Ovary (tissue), 9 donors: ENCODE data around the gene R3HDM2. TPM values are rescaled to one million over a fixed set of nuclear protein-coding genes. Genes with fewer than 3 reads are reported as not detected.
"Not testable (repeated sequence)": the region's sequence is repeated elsewhere in the genome, so short reads cannot be mapped to it uniquely, and the experiment has no call there.

ENCODE experiments used
- DNase-seq, 5 donors: peaks; one replicate each; pipeline ENCODE4 v3.0.0-alpha.2; 2019 to 2020
- H3K27ac ChIP-seq, 2 donors: fragments of 200-600 bp; one replicate each; pipeline versions ENCODE4 v1.5.1 to v1.8.0; 2019 to 2022
- H3K27me3 ChIP-seq: fragments of 200-600 bp; one replicate; pipeline ENCODE4 v1.8.0; 2022
- H3K36me3 ChIP-seq: fragments of 200-600 bp; sonication (generic); one replicate; pipeline ENCODE4 v1.5.1; 2019
- H3K4me1 ChIP-seq: one replicate; pipeline ENCODE4 v1.8.1; 2013; ENCODE audit warnings: mild to moderate bottlenecking, moderate library complexity; ENCODE audit not compliant: insufficient read depth
- H3K4me3 ChIP-seq: fragments of 200-600 bp; sonication (generic); one replicate; pipeline ENCODE4 v1.5.1; 2017
- H3K9me3 ChIP-seq, 2 donors: fragments of 200-600 bp in 1 of 2; sonication (generic) in 1 of 2; one replicate each; pipeline versions ENCODE4 v1.5.1 to v1.8.1; 2013 to 2019; ENCODE audit warnings: mild to moderate bottlenecking in 1 of 2, moderate library complexity in 1 of 2
- CTCF ChIP-seq, 3 donors: fragments of 450-650 bp in 2 of 3; fragments of 200-600 bp in 1 of 3; IDR thresholded peaks; one replicate each; pipeline versions ENCODE4 v1.5.1 to v1.8.0; 2016 to 2022; ENCODE audit warnings: antibody characterized with exemption in 3 of 3, mild to moderate bottlenecking in 1 of 3
- EP300 ChIP-seq: sonication (generic); formaldehyde crosslinking; IDR thresholded peaks from one replicate; pipeline ENCODE4 v1.6.1; 2017; ENCODE audit warnings: antibody characterized with exemption
- POLR2A ChIP-seq: fragments of 450-650 bp; IDR thresholded peaks from one replicate; pipeline ENCODE4 v1.6.1; 2017; ENCODE audit warnings: antibody characterized with exemption, mild to moderate bottlenecking, moderate library complexity
- WGBS, 3 donors: extraction: QIAGEN DNeasy Blood & Tissue Kit in 1 of 3; methylation state at CpG; one replicate each; pipeline versions ENCODE4 v1.1.5 to v1.1.7; 2013 to 2017; 5-methylcytosine and 5-hydroxymethylcytosine counted together
- intact Hi-C, 4 donors: fragments of 100-400 bp; cut with DNase I; formaldehyde crosslinking; loops; one replicate each; pipeline versions ENCODE4 v1.11.0 to v1.15.1; 2022 to 2023
- polyA plus RNA-seq, 2 donors: library from polyadenylated mRNA; stranded (reverse); fragments of 200-250 nt in 1 of 2; fragments of 350-450 nt in 1 of 2; fragmentation: Illumina TruSeq in 1 of 2; extraction: RNeasy Lipid Tissue Mini Kit (QIAGEN cat#74804) in 1 of 2; gene quantifications; one replicate each; pipeline ENCODE4 v1.2.3, GENCODE V29; 2013 to 2014
- total RNA-seq, 7 donors: library from RNA; depleted of rRNA in 2 of 7; stranded (reverse); fragments of >200 nt in 2 of 7; fragmentation: NEBNext Ultra II Directional in 3 of 7; extraction: Animal tissue kit (Norgen Biotek cat#: 25700) in 3 of 7; gene quantifications; one replicate each; pipeline versions ENCODE4 v1.1.0 to v1.2.4, GENCODE V29; 2016 to 2023
- donor health status: DM: no; HTN: no; CAD: no; lungs with moderate emphysema.
- donor health status: DM: no; HTN: no; CAD: no.
- donor health status: Bipolar disorder and iron deficiency.
- donor health status: DM: yes; HTN: yes; CAD: no.
- donor health status: DM: no; HTN: no; CAD: no.
- donor health status: DM: yes; HTN: yes; CAD: no.

The R3HDM2 gene
- total and polyA plus RNA-seq, 9 donors: 24.3 to 81.4 (median 65.6) TPM

DNA sequence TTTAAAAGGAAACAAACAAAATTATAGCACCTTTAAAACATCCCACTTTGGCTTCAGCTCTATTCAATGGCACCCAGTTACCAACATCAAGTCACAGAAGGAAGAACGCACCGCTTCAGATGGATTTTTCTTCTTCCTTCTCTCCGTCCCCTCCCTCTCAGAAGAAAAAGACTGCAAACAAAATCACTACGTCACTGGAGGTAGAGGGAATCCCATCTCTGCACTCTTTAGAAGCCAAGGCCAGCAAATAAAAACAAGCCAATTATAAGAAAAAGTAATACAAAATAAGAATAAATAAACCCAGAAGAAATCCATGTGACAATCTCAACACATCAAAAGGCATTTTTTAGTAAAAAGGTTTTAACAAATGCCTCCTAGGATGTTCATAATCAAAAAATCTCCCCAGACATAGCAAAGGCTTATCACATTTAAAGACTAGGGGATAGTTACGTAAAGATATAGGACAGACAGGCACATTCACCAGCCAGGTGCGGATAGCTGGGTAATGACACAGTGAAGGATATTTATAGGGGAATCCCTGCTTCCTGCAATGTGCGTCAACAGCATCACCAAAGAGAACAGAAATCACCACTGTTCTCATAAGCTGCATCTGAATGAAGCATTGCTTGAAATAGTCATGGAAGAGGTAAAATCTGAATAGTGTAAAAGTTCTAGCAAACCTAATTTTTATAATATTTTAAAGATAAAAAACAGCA lies 89.4 kb downstream of the R3HDM2 start:
- intact Hi-C loops: no loop called here
- 7 to 18% (median 9%) methylated on average over 7 of the region's 7 CpGs for WGBS, 3 donors
- peak in 1 of 5 donors; percentile 43 for DNase-seq

GRCh38 chr12:57340104-57340503 lies 90.7 kb downstream of the R3HDM2 start:
- no peaks in the 10 kb centered on the region for H3K27me3 ChIP-seq
- peak; percentile 66 to 84 (median 71) for DNase-seq
- 1 to 4% (median 1%) methylated on average over 3 of the region's 3 CpGs for WGBS, 3 donors
- no peaks in the 10 kb centered on the region for H3K9me3 ChIP-seq
- no peaks in the 10 kb centered on the region for H3K36me3 ChIP-seq
- no peak overlapping the region for H3K4me3 ChIP-seq
- H3K27ac ChIP-seq: peak overlapping the region in 1 of 2 donors; percentile 63
- intact Hi-C loops: no loop called here
- TF ChIP-seq POLR2A (no peak), CTCF (IDR thresholded peaks at IDR 0.05) (no peak), EP300 (no peak)
- peaks cover 3% of the 10 kb centered on the region for H3K4me1 ChIP-seq

More for the DNA sequence above, 89.4 kb downstream of the R3HDM2 start:
- no peaks in the 10 kb centered on the region for H3K36me3 ChIP-seq
- H3K4me1 ChIP-seq: peaks cover 3% of the 10 kb centered on the region
- H3K27me3 ChIP-seq: no peaks in the 10 kb centered on the region
- TF ChIP-seq CTCF (IDR thresholded peaks at IDR 0.05) (no peak), POLR2A (no peak), EP300 (no peak)
- no peaks in the 10 kb centered on the region for H3K9me3 ChIP-seq
- H3K4me3 ChIP-seq: no peak overlapping the region
- peak overlapping the region in 1 of 2 donors; percentile 63 for H3K27ac ChIP-seq

DNA sequence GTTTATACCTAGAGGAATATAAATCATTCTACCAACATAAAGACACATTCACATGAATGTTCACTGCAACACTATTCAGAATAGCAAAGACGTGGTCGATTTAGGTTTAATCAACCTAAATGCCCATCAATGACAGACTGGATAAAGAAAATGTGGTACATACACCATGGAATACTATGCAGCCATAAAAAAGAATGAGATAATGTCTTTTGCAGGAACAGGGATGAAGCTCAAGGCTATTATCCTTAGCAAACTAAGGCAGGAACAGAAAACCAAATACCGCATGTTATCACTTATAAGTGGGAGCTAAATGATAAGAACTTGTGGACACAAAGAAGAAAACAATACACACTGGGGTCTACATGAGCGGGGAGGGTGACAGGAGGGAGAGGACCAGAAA lies 94.5 kb downstream of the R3HDM2 start:
- H3K9me3 ChIP-seq, H3K27ac ChIP-seq, DNase-seq, H3K4me1 ChIP-seq, H3K27me3 ChIP-seq, H3K4me3 ChIP-seq, intact Hi-C loops, H3K36me3 ChIP-seq: not testable (repeated sequence)
- WGBS, 3 donors: 94 to 98% (median 97%) methylated on average over 4 of the region's 4 CpGs

GRCh38 chr12:57334219-57334618 lies 96.6 kb downstream of the R3HDM2 start:
- WGBS, 3 donors: 91 to 98% (median 95%) methylated on average over 1 of the region's 1 CpG
- TF ChIP-seq CTCF (IDR thresholded peaks at IDR 0.05) (no peak), EP300 (no peak), POLR2A (no peak)

GRCh38 chr12:57332646-57333312 lies 98.1 kb downstream of the R3HDM2 start:
- no peak for TF ChIP-seq CTCF (IDR thresholded peaks at IDR 0.05)
- TF ChIP-seq POLR2A: no peak
- no peak for TF ChIP-seq EP300
- no peak for DNase-seq
- no peaks in the 10 kb centered on the region for H3K9me3 ChIP-seq
- H3K4me1 ChIP-seq: no peaks in the 10 kb centered on the region
- H3K27me3 ChIP-seq: no peaks in the 10 kb centered on the region
- intact Hi-C loops: no loop called here
- 90 to 96% (median 91%) methylated on average over 3 of the region's 3 CpGs for WGBS, 3 donors
- H3K27ac ChIP-seq: no peak overlapping the region
- H3K36me3 ChIP-seq: no peaks in the 10 kb centered on the region
- no peak overlapping the region for H3K4me3 ChIP-seq

More at GRCh38 chr12:57334219-57334618, 96.6 kb downstream of the R3HDM2 start:
- H3K27ac ChIP-seq: no peak overlapping the region
- H3K4me3 ChIP-seq: no peak overlapping the region
- H3K4me1 ChIP-seq: no peaks in the 10 kb centered on the region
- intact Hi-C loops: no loop called here
- no peaks in the 10 kb centered on the region for H3K36me3 ChIP-seq
- no peak for DNase-seq
- no peaks in the 10 kb centered on the region for H3K9me3 ChIP-seq
- H3K27me3 ChIP-seq: no peaks in the 10 kb centered on the region
